Psoas muscle (tissue), 8 donors: ENCODE measurements around the gene FAM9A. TPM values are rescaled to one million over a fixed set of nuclear protein-coding genes. Genes with fewer than 3 reads are reported as not detected.
"Not testable (repeated sequence)": the region's sequence is repeated elsewhere in the genome, so short reads cannot be mapped to it uniquely, and the experiment has no call there.

Experiments used
- ATAC-seq, 4 donors: fragments of 200-7000 bp; cut with Tn5 transposase; one replicate each; pipeline ENCODE4 v1.9.1; 2020; ENCODE audit warnings: moderate library complexity in 3 of 4, mild to moderate bottlenecking in 2 of 4
- DNase-seq, 2 donors: peaks; one replicate each; pipeline ENCODE4 v3.0.0-alpha.2; 2020
- H3K27ac ChIP-seq: fragments of 200-600 bp; one replicate; pipeline ENCODE4 v1.8.0; 2022
- H3K27me3 ChIP-seq, 3 donors: fragments of 200-600 bp in 1 of 3; one replicate each; pipeline versions ENCODE4 v1.6.1 to v1.8.0; 2013 to 2022; ENCODE audit warnings: low read length in 2 of 3, mild to moderate bottlenecking in 2 of 3, moderate library complexity in 1 of 3; ENCODE audit not compliant: insufficient read depth in 3 of 3
- H3K36me3 ChIP-seq, 2 donors: fragments of 200-600 bp in 1 of 2; one replicate each; pipeline versions ENCODE4 v1.6.1 to v1.8.0; 2013 to 2022; ENCODE audit warnings: low read depth in 1 of 2, mild to moderate bottlenecking in 1 of 2, moderate library complexity in 1 of 2; ENCODE audit not compliant: insufficient read depth in 1 of 2
- H3K4me1 ChIP-seq: fragments of 200-600 bp; one replicate; pipeline ENCODE4 v1.8.0; 2022
- H3K4me3 ChIP-seq: fragments of 200-600 bp; one replicate; pipeline ENCODE4 v1.8.0; 2022; ENCODE audit warnings: mild to moderate bottlenecking
- H3K9me3 ChIP-seq: fragments of 200-600 bp; one replicate; pipeline ENCODE4 v1.8.0; 2022
- WGBS, 3 donors: extraction: QIAGEN DNeasy Blood & Tissue Kit; methylation state at CpG; one replicate each; pipeline versions ENCODE4 v1.1.6 to v1.1.7; 2013; 5-methylcytosine and 5-hydroxymethylcytosine counted together
- intact Hi-C, 2 donors: fragments of 100-400 bp; cut with DNase I; formaldehyde crosslinking; loops; one replicate each; pipeline versions ENCODE4 v1.11.0 to v1.14.2; 2022
- polyA plus RNA-seq, 3 donors: library from polyadenylated mRNA; stranded (reverse); fragments of 200-250 nt; gene quantifications; one replicate each; pipeline ENCODE4 v1.2.3, GENCODE V29; 2013
- total RNA-seq, 4 donors: library from RNA; stranded (reverse); fragmentation: NEBNext Ultra II Directional in 2 of 4; extraction: Animal tissue kit (Norgen Biotek cat#: 25700) in 2 of 4; gene quantifications; one replicate each; pipeline versions ENCODE4 v1.2.1 to v1.2.4, GENCODE V29; 2021 to 2023
- TF ChIP-seq, protein P1 (sequence below): fragments of 200-600 bp; IDR thresholded peaks from one replicate; pipeline ENCODE4 v1.8.0; 2022; ENCODE audit warnings: antibody characterized with exemption
- donor health status: healthy with polysubstance abuse.
- donor health status: DM: no; HTN: no; CAD: no; lungs with moderate emphysema.
- donor health status: Bipolar disorder and iron deficiency.
- donor health status: healthy.
- donor health status: DM: yes; HTN: yes; CAD: no.
- donor health status: DM: no; HTN: no; CAD: no.
- donor health status: DM: no; HTN: no; CAD: no.
- donor health status: DM: yes; HTN: yes; CAD: no.

The FAM9A gene
- total and polyA plus RNA-seq, 7 donors, result not detected

GRCh38 chrX:8760021-8760420 is 41.2 kb downstream of the FAM9A start:
- Histone ChIP-seq H3K27ac (no peak overlapping the region), H3K27me3 (no peaks in the 10 kb centered on the region), H3K36me3 (no peaks in the 10 kb centered on the region), H3K4me3 (no peak overlapping the region), H3K9me3 (no peaks in the 10 kb centered on the region), H3K4me1 (no peaks in the 10 kb centered on the region)
- DNase-seq (no peak), ATAC-seq (no peak)
- 86 to 97% (median 93%) methylated on average over 2 of the region's 2 CpGs for WGBS, 3 donors
- intact Hi-C loops, result no loop called here
- TF ChIP-seq, protein P1, sequence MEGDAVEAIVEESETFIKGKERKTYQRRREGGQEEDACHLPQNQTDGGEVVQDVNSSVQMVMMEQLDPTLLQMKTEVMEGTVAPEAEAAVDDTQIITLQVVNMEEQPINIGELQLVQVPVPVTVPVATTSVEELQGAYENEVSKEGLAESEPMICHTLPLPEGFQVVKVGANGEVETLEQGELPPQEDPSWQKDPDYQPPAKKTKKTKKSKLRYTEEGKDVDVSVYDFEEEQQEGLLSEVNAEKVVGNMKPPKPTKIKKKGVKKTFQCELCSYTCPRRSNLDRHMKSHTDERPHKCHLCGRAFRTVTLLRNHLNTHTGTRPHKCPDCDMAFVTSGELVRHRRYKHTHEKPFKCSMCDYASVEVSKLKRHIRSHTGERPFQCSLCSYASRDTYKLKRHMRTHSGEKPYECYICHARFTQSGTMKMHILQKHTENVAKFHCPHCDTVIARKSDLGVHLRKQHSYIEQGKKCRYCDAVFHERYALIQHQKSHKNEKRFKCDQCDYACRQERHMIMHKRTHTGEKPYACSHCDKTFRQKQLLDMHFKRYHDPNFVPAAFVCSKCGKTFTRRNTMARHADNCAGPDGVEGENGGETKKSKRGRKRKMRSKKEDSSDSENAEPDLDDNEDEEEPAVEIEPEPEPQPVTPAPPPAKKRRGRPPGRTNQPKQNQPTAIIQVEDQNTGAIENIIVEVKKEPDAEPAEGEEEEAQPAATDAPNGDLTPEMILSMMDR, result no peak

DNA sequence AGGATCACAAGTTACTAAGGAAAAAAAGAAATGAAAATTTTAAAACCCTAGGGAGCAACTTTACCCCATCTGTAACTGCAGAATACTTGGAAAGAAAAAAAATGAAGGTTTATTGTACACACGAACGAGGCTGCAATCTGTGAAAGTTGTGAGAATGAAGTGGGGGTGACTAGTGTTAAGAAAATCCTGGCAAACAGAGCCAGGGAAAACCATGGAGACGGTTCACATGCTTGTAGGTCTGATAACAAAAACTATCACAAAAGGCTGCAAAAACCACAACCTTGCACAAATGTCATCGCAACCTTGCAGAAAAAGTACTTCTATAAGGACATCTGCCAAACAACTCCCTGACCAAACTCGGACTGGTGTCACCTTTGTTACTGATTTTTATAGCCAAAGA is 42.5 kb downstream of the FAM9A start:
- WGBS, 3 donors, result 61 to 65% (median 63%) methylated on average over 4 to 5 of the region's 5 CpGs
- ATAC-seq, H3K27me3 ChIP-seq, intact Hi-C loops, H3K4me1 ChIP-seq, H3K27ac ChIP-seq, H3K9me3 ChIP-seq, H3K36me3 ChIP-seq, H3K4me3 ChIP-seq, DNase-seq: not testable (repeated sequence)

DNA sequence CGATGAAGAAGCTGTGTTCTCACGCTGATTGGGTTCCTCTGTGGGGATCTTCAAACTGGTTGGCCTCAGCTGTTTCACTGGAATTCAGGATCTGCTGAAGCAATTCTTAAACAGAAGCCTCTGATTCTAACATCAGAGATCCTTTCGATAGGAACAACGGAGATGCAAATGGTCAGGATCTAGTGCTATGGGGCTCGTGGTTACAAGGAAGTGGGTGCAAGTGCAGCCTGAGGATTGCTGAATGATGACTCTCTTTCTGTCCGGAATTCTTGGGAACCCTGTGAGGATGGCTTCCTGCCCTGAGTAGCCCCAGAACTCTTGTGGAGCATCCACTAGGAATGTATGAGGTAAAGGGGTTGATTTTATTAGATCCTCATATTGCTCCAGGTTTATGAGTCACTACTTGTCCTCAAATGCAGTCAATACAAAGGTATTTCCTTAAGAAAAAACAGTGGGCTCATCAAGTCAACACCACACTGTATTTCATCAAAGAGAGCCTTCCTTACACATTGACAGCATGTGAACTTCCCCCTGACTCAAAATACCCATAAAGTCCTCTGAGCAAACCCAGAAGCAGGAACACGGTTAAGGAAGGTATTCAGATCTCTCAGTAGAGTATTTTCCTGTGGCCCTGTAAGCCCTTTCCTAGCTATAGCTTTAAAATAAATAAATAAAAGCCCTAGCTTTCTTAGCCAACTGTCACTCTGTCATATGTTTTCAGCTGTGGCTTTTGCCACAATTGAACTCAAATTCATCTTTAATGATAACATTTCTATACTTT is 43.4 kb downstream of the FAM9A start:
- H3K27me3 ChIP-seq, H3K4me3 ChIP-seq, intact Hi-C loops, H3K27ac ChIP-seq, H3K4me1 ChIP-seq, H3K36me3 ChIP-seq, ATAC-seq, H3K9me3 ChIP-seq, DNase-seq: not testable (repeated sequence)
- WGBS, 3 donors, result 79 to 84% (median 82%) methylated on average over 7 of the region's 7 CpGs

DNA sequence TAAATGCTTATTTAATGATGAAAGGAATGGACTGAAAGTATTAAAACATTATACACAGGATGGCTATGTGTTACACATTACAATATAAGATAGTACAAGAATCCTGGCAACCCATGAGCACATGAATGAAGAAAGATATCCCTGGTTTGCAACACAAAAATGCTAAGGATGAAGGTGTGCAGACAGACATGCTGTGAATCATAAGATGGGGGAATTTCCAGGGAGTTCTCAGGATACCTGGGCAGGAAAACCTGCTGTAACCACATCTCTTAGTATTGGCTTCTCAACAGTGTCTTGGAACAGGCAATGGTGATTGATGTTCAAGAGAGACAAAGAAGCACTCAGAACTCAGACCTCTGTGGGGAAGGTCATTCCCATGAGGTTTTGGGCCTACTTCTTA is 45.4 kb downstream of the FAM9A start:
- no peak for ATAC-seq
- Histone ChIP-seq H3K36me3 (no peaks in the 10 kb centered on the region), H3K9me3 (no peaks in the 10 kb centered on the region), H3K27me3 (no peaks in the 10 kb centered on the region), H3K4me1 (no peaks in the 10 kb centered on the region), H3K27ac (no peak overlapping the region), H3K4me3 (no peak overlapping the region)
- TF ChIP-seq, protein P1, result no peak
- intact Hi-C loops, result no loop called here
- DNase-seq, result no peak

- TF ChIP-seq, protein P1, result no peak
- no peaks in the 10 kb centered on the region for H3K4me1 ChIP-seq
- no peaks in the 10 kb centered on the region for H3K27me3 ChIP-seq
- no peaks in the 10 kb centered on the region for H3K9me3 ChIP-seq
- no peak overlapping the region for H3K27ac ChIP-seq
- no peak for ATAC-seq
- DNase-seq, result no peak
- 52 to 60% (median 59%) methylated on average over 4 of the region's 4 CpGs for WGBS, 3 donors
- no peaks in the 10 kb centered on the region for H3K36me3 ChIP-seq
- H3K4me3 ChIP-seq, result no peak overlapping the region
- intact Hi-C loops, result no loop called here
Measured at GRCh38 chrX:8755116-8755515, 46.1 kb downstream of the FAM9A start.

DNA sequence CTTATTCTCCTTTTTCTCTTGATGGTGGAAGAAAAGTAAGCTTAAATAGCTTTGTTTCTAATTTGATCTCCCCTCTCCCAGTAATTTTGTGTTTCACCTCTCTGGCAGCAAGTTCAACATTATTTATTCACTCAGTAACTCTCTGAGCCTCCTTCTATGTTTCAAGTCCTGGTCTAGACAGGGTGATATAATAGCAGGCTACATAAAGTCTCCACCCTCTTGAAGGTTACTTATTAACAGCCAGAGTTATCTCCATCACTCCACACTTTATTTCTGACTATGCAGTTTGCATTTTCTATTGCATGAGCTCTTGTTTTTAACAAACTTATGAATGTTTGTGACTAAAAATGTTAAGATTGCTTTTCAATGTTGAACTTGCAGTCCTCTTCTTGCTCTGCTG is 51.5 kb downstream of the FAM9A start:
- Histone ChIP-seq H3K36me3 (no peaks in the 10 kb centered on the region), H3K27me3 (no peaks in the 10 kb centered on the region), H3K4me3 (no peak overlapping the region), H3K9me3 (no peaks in the 10 kb centered on the region), H3K27ac (no peak overlapping the region), H3K4me1 (no peaks in the 10 kb centered on the region)
- no peak for DNase-seq
- intact Hi-C loops, result loop anchor here (2.0 to 10.0 kb wide), 3 partner anchors 63 to 955 kb away; no protein-coding TSS in a partner anchor
- TF ChIP-seq, protein P1, result no peak
- no peak for ATAC-seq
